Measurements from ENCODE around the gene CCDC175.

The CCDC175 gene

GRCh38 chr14:59540852-59541251 lies 35.8 kb downstream of the CCDC175 start:
- no peak for DNase-seq (ENCODE audit: low spot score)

GRCh38 chr14:59538936-59539335 lies 37.7 kb downstream of the CCDC175 start:
- DNase-seq (ENCODE audit: low spot score): no peak

- no peak for DNase-seq (ENCODE audit: low spot score)
Observed at GRCh38 chr14:59537476-59537875, 39.1 kb downstream of the CCDC175 start.

DNA sequence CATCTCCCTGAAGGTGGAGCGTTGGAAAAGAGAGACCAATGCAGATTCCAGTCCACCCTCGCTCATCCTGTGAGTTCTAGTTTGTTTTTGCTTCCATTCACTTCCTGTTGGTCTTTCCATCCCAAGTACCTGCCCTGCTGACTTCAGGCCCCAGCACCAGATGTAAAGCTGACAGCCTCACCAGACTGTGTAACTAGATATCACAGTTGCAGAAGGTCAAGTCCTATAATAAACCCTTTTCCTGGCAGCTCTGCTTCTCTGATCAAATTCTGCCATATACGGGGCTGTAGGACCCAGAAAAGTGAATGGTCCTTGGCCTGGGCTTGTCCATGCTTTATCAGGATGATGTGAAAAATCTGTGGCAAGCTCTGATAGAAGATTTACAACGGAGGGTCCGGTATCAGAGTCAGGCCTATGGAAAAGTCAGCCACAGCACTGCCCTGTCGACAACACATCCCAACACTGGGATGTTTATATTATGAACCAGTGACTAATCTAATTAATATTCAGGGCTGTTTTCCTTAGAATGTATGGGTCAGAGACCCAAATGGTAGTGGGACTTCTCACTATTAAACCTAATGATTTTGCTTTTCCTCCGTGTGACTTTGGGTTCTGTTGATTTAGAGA lies 42.1 kb downstream of the CCDC175 start:
- DNase-seq (ENCODE audit: low spot score): no peak

DNA sequence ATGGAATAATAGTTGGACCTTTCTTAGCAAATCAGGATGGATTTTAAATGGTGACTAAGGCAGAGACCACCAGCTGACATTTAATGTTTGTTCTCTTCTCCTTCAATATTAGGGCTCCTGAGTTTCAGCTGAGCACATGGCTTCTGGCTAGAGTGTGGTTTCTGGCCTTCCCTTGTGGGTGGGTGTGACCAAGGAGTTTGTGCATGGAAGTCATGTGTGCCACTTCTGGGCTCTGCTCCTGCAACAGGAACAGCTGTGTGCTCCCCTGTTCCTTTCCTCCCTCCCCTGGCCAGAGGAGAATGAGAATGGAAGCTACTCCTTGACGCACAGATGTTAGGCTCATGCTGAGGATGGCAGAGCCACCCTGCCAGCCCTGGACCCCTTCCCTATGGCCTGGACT lies 44.2 kb downstream of the CCDC175 start:
- no peak for DNase-seq (ENCODE audit: low spot score)

GRCh38 chr14:59530349-59530748 lies 46.3 kb downstream of the CCDC175 start:
- no peak for DNase-seq (ENCODE audit: low spot score)

DNA sequence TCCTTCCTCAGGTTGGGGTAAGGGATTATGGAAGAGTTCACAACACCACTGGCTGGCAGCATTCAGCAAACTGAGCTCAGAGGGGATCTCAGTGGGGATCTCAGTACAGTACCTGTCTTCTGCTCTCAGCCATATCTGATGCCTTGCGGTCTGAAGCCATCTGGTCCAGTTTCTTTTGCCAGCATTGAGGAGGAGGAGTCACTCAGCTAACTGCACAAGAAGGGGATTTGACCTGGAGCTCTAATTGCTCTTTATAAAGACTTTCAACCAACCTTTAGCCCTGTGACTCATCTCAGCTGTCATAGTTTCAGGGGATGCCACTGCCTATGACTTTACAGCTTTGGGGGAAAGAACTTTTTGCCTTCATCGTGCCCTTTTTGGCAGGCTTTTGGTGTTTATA lies 47.4 kb downstream of the CCDC175 start:
- no peak for DNase-seq (ENCODE audit: low spot score)

GRCh38 chr14:59520224-59520623 lies 56.4 kb downstream of the CCDC175 start:
- no peak for DNase-seq (ENCODE audit: low spot score)

- DNase-seq (ENCODE audit: low spot score): peak; percentile 4
Observed at GRCh38 chr14:59511916-59512575, 64.6 kb downstream of the CCDC175 start.

DNA sequence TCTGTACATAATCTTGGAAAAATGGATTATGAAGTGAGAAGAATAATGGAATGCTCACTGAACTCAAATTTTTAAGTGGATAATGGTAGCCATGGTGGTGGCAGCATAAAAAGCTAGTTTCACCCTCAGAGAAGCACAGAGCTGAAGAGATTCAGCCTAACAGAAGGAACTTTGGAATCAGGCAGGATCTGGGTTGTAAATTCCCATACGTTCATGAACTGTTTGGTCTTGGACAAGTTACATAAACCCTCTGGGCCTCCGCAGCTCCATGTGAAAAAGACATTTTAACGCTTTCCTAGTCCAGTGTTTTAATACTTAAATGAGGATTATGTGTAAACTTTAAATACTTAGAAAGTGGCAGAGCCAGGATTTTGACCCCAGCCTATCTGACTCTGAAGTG lies 65.6 kb downstream of the CCDC175 start:
- DNase-seq (ENCODE audit: low spot score): no peak

- DNase-seq (ENCODE audit: low spot score): no peak
Observed at GRCh38 chr14:59510001-59510400, 66.6 kb downstream of the CCDC175 start.

DNA sequence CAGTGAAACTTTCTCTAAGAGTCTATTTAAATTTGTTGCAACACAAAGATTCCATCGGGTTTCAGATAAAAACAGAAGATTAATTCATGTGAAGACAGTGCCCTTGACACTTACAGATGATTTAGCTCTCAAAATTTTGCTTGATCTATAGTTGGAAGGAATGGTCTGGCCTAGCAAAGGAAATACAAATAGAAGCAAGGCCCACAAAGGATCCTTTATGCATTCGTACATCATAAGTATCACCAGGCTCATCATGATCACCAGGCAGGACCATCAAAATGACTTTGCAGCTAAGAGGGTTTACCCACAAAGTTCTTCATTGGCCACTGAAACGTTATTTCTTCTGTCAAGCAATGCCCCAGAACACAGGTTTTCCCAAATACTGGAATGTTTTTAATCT lies 67.5 kb downstream of the CCDC175 start:
- DNase-seq (ENCODE audit: low spot score): no peak

DNA sequence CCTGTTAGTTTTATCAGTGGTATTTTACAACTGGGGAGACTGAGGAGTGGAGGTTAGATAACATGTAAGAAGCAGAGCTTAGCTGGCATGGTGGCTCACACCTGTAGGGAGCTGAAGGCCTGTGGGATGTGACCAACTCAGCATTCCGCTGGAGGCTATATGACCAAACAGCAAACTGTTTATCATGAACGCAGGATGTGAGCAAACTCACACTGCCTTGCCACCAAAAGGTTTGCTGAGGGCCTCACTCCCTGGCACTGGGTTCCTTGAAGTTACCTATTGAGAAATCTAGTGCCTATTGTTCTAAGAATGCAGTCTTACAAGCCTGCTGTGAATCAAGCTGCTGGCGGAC lies 68.9 kb downstream of the CCDC175 start:
- no peak for DNase-seq (ENCODE audit: low spot score)

- DNase-seq (ENCODE audit: low spot score): peak; percentile 47
Observed at GRCh38 chr14:59507063-59507751, 69.4 kb downstream of the CCDC175 start.

- DNase-seq (ENCODE audit: low spot score): no peak
Observed at GRCh38 chr14:59503256-59503655, 73.4 kb downstream of the CCDC175 start.

DNA sequence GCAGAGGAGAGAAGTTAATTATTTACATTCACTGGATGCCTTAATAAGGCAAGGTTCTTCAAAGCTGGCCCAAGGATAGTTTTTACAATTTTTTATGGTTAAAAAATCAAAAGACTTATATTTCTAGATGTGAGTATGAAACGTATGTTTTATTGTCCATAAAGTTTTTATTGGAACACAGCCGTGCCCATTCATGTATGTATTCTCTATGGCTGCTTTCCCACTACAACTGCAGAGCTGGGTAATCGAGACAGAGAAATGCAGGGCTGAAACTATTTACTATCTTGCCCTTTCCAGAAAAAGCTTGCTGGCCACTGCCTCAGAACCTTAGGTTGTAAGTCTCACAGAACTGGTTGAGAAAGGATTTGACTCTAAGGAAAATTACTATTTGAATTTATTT lies 75.9 kb downstream of the CCDC175 start:
- DNase-seq (ENCODE audit: low spot score): no peak

GRCh38 chr14:59492384-59492783 lies 84.2 kb downstream of the CCDC175 start:
- no peak for DNase-seq (ENCODE audit: low spot score)

GRCh38 chr14:59490756-59491155 lies 85.9 kb downstream of the CCDC175 start:
- DNase-seq (ENCODE audit: low spot score): no peak

GRCh38 chr14:59484639-59485175 lies 91.9 kb downstream of the CCDC175 start:
- no peak for DNase-seq (ENCODE audit: low spot score)

GRCh38 chr14:59483819-59484638 lies 92.6 kb downstream of the CCDC175 start, which contains the start of the genes JKAMP and L3HYPDH:
Gene JKAMP (plus strand): TSS chr14:59484517. CDS start chr14:59484590, 73 bp downstream.
Gene L3HYPDH (minus strand): TSS chr14:59484408. CDS start chr14:59484316, 92 bp downstream.
- DNase-seq (ENCODE audit: low spot score): peak; percentile 97

GRCh38 chr14:59483363-59483762 lies 93.2 kb downstream of the CCDC175 start:
- no peak for DNase-seq (ENCODE audit: low spot score)
